HepG2 (cell line): ENCODE data around the gene ZNF786. TPM values are rescaled to one million over a fixed set of nuclear protein-coding genes. Genes with fewer than 3 reads are reported as not detected.

Experiments
- ATAC-seq: fragments of 200-7000 bp; cut with Tn5 transposase; 3 replicates; pipeline ENCODE4 v1.9.1; 2020; ENCODE audit warnings: mild to moderate bottlenecking, moderate library complexity
- BruUV-seq: library from RNA; stranded (reverse); fragments of 400-500 nt; replicated peaks from 2 replicates; lab custom pipeline; 2021; lab: Mats Ljungman, UMichigan
- CTCF ChIA-PET: fragments of 300-600 bp; formaldehyde crosslinking; extraction: SDS; loops from one replicate; lab custom pipeline; 2021; ENCODE audit warnings: low total read pairs, inconsistent platforms, low intra/inter-chr PET ratio; lab: Yijun Ruan, JAX
- POLR2A ChIA-PET: fragments of 350-600 bp; sonication (Branson Sonifier 250); formaldehyde crosslinking; loops from one replicate; lab custom pipeline; 2020; ENCODE audit warnings: antibody characterized with exemption, inconsistent platforms; lab: Yijun Ruan, JAX
- DNase-seq: peaks from one replicate; pipeline ENCODE4 v3.0.0-alpha.2; 2015; ENCODE audit warnings: low spot score
- FAIRE-seq: peaks from 3 replicates; lab custom pipeline; 2011; peaks lifted over from hg19 to GRCh38; lab: Jason Lieb, UNC
- H2AFZ ChIP-seq: one replicate; pipeline ENCODE4 v1.6.1; 2011; ENCODE audit warnings: low read length, inconsistent platforms
- H3K27ac ChIP-seq: fragments of 300-600 bp; 3 replicates; pipeline ENCODE4 v1.8.0; 2011; ENCODE audit warnings: mixed run types, mild to moderate bottlenecking, mixed read lengths, low read length, inconsistent platforms; ENCODE audit not compliant: insufficient read depth; ENCODE audit errors: extremely low read length
- H3K27me3 ChIP-seq, 2 experiments: fragments of 200-600 bp in 1 of 2; 2 replicates in 1 of 2; 3 replicates in 1 of 2; pipeline versions ENCODE4 v1.6.0 to v1.8.0; 2011; ENCODE audit warnings: low read length in 2 of 2, mild to moderate bottlenecking in 2 of 2, moderate library complexity in 2 of 2, inconsistent platforms in 1 of 2; ENCODE audit not compliant: insufficient read depth in 2 of 2, control insufficient read depth in 1 of 2
- H3K36me3 ChIP-seq, 2 experiments: fragments of 200-600 bp in 1 of 2; replicated peaks in 1 of 2; 2 replicates in 1 of 2; 3 replicates in 1 of 2; pipeline versions ENCODE4 v1.5.1 to v1.8.0; 2011; ENCODE audit warnings: low read length in 2 of 2, inconsistent platforms in 1 of 2; ENCODE audit not compliant: insufficient read depth in 2 of 2, control insufficient read depth in 1 of 2
- H3K4me1 ChIP-seq: 2 replicates; pipeline ENCODE4 v1.5.1; 2012; ENCODE audit warnings: low read length, inconsistent platforms; ENCODE audit not compliant: insufficient read depth
- H3K4me2 ChIP-seq: 2 replicates; pipeline ENCODE4 v1.6.0; 2011; ENCODE audit warnings: low read depth, low read length, inconsistent platforms
- H3K4me3 ChIP-seq, 3 experiments: fragments of 200-600 bp in 1 of 3; sonication (generic), shearing (Covaris generic) in 1 of 3; replicated peaks in 1 of 3; 2 replicates each; pipeline ENCODE4 v1.5.1; 2011 to 2016; ENCODE audit warnings: low read length in 3 of 3, inconsistent platforms in 2 of 3, low read depth in 2 of 3, mild to moderate bottlenecking in 2 of 3, control low read depth in 1 of 3, mixed read lengths in 1 of 3; ENCODE audit not compliant: insufficient read depth in 1 of 3
- H3K79me2 ChIP-seq: one replicate; pipeline ENCODE4 v1.6.1; 2011; ENCODE audit warnings: low read length, inconsistent platforms; ENCODE audit not compliant: insufficient read depth
- H3K9ac ChIP-seq: 2 replicates; pipeline ENCODE4 v1.6.0; 2011; ENCODE audit warnings: mild to moderate bottlenecking, low read depth, low read length, inconsistent platforms; ENCODE audit not compliant: insufficient read depth
- H3K9me3 ChIP-seq: 2 replicates; pipeline ENCODE4 v1.5.1; 2012; ENCODE audit warnings: mild to moderate bottlenecking, low read length
- H4K20me1 ChIP-seq: 2 replicates; pipeline ENCODE4 v1.6.0; 2011; ENCODE audit warnings: inconsistent platforms, mild to moderate bottlenecking, low read length, moderate library complexity; ENCODE audit not compliant: insufficient read depth
- ELK4 ChIP-seq: sonication (generic); formaldehyde crosslinking; IDR thresholded peaks from 2 replicates; pipeline ENCODE4 v1.9.0; 2021; ENCODE audit warnings: missing genetic modification reagents, borderline replicate concordance
- GLI4 ChIP-seq: sonication (generic); formaldehyde crosslinking; IDR thresholded peaks from 2 replicates; pipeline ENCODE4 v1.5.1; 2020; ENCODE audit warnings: missing genetic modification reagents, mild to moderate bottlenecking, moderate library complexity, borderline replicate concordance
- MXD4 ChIP-seq: IDR thresholded peaks from 2 replicates; pipeline ENCODE4 v1.6.1; 2016; ENCODE audit warnings: mild to moderate bottlenecking, missing biosample characterization, missing genetic modification reagents
- ZBTB20 ChIP-seq: sonication (generic); formaldehyde crosslinking; IDR thresholded peaks from 2 replicates; pipeline ENCODE4 v1.8.1; 2023; ENCODE audit warnings: missing genetic modification reagents, low read depth, mild to moderate bottlenecking, borderline replicate concordance
- ZNF530 ChIP-seq: sonication (generic); formaldehyde crosslinking; IDR thresholded peaks from 2 replicates; pipeline ENCODE4 v1.5.0; 2020; ENCODE audit warnings: low read depth, mild to moderate bottlenecking, missing genetic modification reagents
- ZNF598 ChIP-seq: sonication (generic); formaldehyde crosslinking; IDR thresholded peaks from 2 replicates; pipeline ENCODE4 v1.5.1; 2020; ENCODE audit warnings: mild to moderate bottlenecking, missing genetic modification reagents, borderline replicate concordance
- WGBS: methylation state at CpG from one replicate; pipeline ENCODE4 v1.1.6; 2017; ENCODE audit warnings: low lambda C conversion rate; 5-methylcytosine and 5-hydroxymethylcytosine counted together
- in situ Hi-C: cut with HindIII; loops from 2 replicates; pipeline ENCODE4 v1.10.0; 2017; ENCODE audit warnings: low pct_unique_long_range_greater_than_20kb; ENCODE audit not compliant: extremely low pct_ligation_motif_present
- intact Hi-C: fragments of 100-400 bp; cut with micrococcal nuclease; formaldehyde crosslinking; loops from one replicate; pipeline ENCODE4 v1.10.0; 2022; ENCODE audit not compliant: unreplicated experiment
- polyA plus RNA-seq, 8 experiments: library from polyadenylated mRNA; depleted of rRNA in 3 of 8; stranded (reverse) in 7 of 8; unstranded in 1 of 8; fragments of >200 nt; fragmentation: Illumina TruSeq in 4 of 8; extraction: Trizol in 4 of 8; gene quantifications; 2 replicates each; pipeline versions ENCODE4 v1.2.1 to v1.2.3, GENCODE V29; 2011 to 2016; ENCODE audit warnings: low read depth in 4 of 8, missing spikeins in 1 of 8, mixed read lengths in 1 of 8; ENCODE audit not compliant: insufficient read depth in 1 of 8
- total RNA-seq, 5 experiments: library from RNA; depleted of rRNA; stranded (reverse); fragments of >200 nt; fragmentation: Illumina TruSeq; extraction: Trizol; gene quantifications; 2 replicates each; pipeline ENCODE4 v1.2.3, GENCODE V29; 2016; ENCODE audit warnings: low read depth in 1 of 5
- TF ChIP-seq, protein P1 (sequence below): sonication (generic); formaldehyde crosslinking; IDR thresholded peaks from 2 replicates; pipeline ENCODE4 v1.4.0; 2020; ENCODE audit warnings: missing genetic modification reagents

Gene ZNF786
- total and polyA plus RNA-seq, 2 of the 13 experiments (the other 11 are each of a cell fraction or from before 2014, with no cell fraction given) = 2.0 to 4.0 TPM

GRCh38 chr7:149109969-149110368 lies 19.5 kb upstream of the ZNF786 start:
- ATAC-seq = no peak
- intact Hi-C loops (loop anchor here (2.0 kb wide), 1 partner anchor 17 kb away; no protein-coding TSS in a partner anchor), in situ Hi-C loops (no loop called here)
- Histone ChIP-seq H3K36me3 (no peaks in the 10 kb centered on the region), H3K9me3 (no peaks in the 10 kb centered on the region), H3K9ac (no peak overlapping the region), H4K20me1 (no peaks in the 10 kb centered on the region)
- no peak for FAIRE-seq
- POLR2A ChIA-PET = no interaction called here
- TF ChIP-seq ZNF530 (CRISPR knock-in tag) (no peak), ZBTB20 (no peak)
- TF ChIP-seq, protein P1, sequence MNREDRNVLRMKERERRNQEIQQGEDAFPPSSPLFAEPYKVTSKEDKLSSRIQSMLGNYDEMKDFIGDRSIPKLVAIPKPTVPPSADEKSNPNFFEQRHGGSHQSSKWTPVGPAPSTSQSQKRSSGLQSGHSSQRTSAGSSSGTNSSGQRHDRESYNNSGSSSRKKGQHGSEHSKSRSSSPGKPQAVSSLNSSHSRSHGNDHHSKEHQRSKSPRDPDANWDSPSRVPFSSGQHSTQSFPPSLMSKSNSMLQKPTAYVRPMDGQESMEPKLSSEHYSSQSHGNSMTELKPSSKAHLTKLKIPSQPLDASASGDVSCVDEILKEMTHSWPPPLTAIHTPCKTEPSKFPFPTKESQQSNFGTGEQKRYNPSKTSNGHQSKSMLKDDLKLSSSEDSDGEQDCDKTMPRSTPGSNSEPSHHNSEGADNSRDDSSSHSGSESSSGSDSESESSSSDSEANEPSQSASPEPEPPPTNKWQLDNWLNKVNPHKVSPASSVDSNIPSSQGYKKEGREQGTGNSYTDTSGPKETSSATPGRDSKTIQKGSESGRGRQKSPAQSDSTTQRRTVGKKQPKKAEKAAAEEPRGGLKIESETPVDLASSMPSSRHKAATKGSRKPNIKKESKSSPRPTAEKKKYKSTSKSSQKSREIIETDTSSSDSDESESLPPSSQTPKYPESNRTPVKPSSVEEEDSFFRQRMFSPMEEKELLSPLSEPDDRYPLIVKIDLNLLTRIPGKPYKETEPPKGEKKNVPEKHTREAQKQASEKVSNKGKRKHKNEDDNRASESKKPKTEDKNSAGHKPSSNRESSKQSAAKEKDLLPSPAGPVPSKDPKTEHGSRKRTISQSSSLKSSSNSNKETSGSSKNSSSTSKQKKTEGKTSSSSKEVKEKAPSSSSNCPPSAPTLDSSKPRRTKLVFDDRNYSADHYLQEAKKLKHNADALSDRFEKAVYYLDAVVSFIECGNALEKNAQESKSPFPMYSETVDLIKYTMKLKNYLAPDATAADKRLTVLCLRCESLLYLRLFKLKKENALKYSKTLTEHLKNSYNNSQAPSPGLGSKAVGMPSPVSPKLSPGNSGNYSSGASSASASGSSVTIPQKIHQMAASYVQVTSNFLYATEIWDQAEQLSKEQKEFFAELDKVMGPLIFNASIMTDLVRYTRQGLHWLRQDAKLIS (CRISPR knock-in tag) = no peak
- TF ChIP-seq, all 625 proteins: peak for 0
- WGBS = 96% methylated on average over 12 of the region's 12 CpGs
- DNase-seq = no peak
- Histone ChIP-seq H3K27me3 (no peaks in the 10 kb centered on the region), H3K27ac (no peak overlapping the region), H2AFZ (no peak overlapping the region), H3K79me2 (no peaks in the 10 kb centered on the region), H3K4me3 (no peak overlapping the region), H3K4me1 (0 out of 2 replicates have a peak, but pooled peaks cover 9% of the 10 kb centered on the region), H3K4me2 (no peak overlapping the region)
- CTCF ChIA-PET = no interaction called here
- no TSS peak for BruUV-seq

DNA sequence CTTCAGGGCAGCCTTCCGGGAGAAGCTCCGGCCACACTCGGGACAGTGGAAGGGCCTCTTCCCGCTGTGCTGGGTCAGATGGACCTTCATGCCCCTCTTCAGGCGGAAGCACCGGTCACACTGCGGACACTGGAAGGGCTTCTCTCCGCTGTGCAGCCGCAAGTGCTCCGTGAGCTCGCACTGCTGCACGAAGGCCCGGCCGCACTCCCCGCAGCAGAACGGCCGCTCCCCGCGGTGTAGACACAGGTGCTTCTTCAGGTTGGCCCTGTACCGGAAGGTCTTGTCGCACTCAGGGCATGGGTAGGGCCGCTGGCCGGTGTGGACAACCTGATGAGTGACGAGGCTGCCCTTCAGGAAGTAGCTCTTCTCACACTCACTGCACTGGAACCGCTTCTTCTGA lies 14.2 kb upstream of the ZNF786 start:
- H3K36me3 ChIP-seq = no peaks in the 10 kb centered on the region
- intact Hi-C loops (no loop called here), in situ Hi-C loops (no loop called here)
- ATAC-seq (no peak), DNase-seq (no peak), FAIRE-seq (no peak)
- no peak overlapping the region for H3K9ac ChIP-seq
- ChIA-PET CTCF (no interaction called here), POLR2A (no interaction called here)
- H3K4me2 ChIP-seq = no peak overlapping the region
- H3K4me1 ChIP-seq = no peaks in the 10 kb centered on the region
- no peaks in the 10 kb centered on the region for H3K27me3 ChIP-seq
- TF ChIP-seq ELK4 (CRISPR knock-in tag) (no peak), GLI4 (CRISPR knock-in tag) (no peak), ZNF598 (CRISPR knock-in tag) (no peak), MXD4 (no peak)
- WGBS = 98% methylated on average over 14 of the region's 25 CpGs
- no peak overlapping the region for H3K27ac ChIP-seq
- H2AFZ ChIP-seq = no peak overlapping the region
- BruUV-seq = no TSS peak
- H4K20me1 ChIP-seq = no peaks in the 10 kb centered on the region
- H3K4me3 ChIP-seq = no peak overlapping the region
- H3K9me3 ChIP-seq = no peaks in the 10 kb centered on the region
- H3K79me2 ChIP-seq = no peaks in the 10 kb centered on the region
